HG02970 (cell line): ENCODE results near the gene FANK1.
"Not testable (repeated sequence)": the region's sequence is repeated elsewhere in the genome, so short reads cannot be mapped to it uniquely, and the experiment has no call there.

Experiments
- ATAC-seq: cut with Tn5 transposase; IDR thresholded peaks from one replicate; pipeline ENCODE4 v1.9.1; 2021; ENCODE audit warnings: mild to moderate bottlenecking, moderate library complexity, moderate number of reproducible peaks; ENCODE audit not compliant: unreplicated experiment, low FRiP score

The FANK1 gene

GRCh38 chr10:126016156-126016805 is 119.9 kb downstream of the FANK1 start:
- ATAC-seq: no peak

GRCh38 chr10:126016882-126017281 is 120.5 kb downstream of the FANK1 start:
- no peak for ATAC-seq

GRCh38 chr10:126017961-126018560 is 121.7 kb downstream of the FANK1 start:
- no peak for ATAC-seq

- ATAC-seq: no peak
Observed at GRCh38 chr10:126021833-126022500, 125.6 kb downstream of the FANK1 start.

GRCh38 chr10:126022841-126023240 is 126.5 kb downstream of the FANK1 start:
- no peak for ATAC-seq

GRCh38 chr10:126027692-126028091 is 131.3 kb downstream of the FANK1 start:
- no peak for ATAC-seq

GRCh38 chr10:126029999-126030398 is 133.6 kb downstream of the FANK1 start:
- ATAC-seq: no peak

GRCh38 chr10:126034586-126034985 is 138.2 kb downstream of the FANK1 start:
- no peak for ATAC-seq

GRCh38 chr10:126036515-126036914 is 140.2 kb downstream of the FANK1 start:
- ATAC-seq: no peak

DNA sequence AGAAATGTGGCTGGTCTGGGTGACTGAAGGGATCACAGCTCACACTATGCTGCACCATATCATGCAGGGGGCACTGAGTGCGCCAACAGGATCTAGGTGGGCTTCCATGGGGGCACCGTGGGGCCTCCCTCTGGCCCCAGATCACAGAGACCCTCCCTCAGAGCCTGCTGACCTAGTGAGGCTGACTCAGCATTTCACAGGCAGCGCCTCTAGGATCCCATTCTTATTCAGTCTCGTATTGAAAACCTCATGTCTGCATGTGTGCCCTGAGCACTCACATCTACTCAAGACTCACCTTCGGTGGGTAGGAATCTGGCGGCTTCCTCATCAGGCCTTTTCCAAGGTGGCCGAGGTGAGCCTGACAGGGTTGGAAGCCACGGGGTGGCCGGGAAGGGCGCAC is 141.6 kb downstream of the FANK1 start:
- ATAC-seq: no peak

DNA sequence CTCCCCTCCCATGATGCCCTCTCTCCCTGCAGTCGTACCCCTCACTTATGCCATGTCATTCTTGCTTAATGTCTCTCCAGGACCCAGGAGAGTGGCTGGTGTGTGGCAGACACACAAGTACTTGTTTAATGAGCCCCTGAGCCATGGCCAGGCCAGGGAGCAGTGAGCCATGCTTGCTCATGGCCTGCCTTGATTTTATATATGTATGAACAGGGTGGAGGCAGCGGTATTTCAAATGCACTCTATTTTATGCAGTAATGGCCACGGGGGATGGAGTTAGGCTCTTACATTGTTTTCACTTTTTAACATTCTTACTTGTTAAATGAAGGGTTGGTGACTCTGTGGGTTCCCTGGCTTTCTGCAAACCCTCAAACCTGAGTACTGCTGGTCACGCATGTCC is 144.8 kb downstream of the FANK1 start:
- ATAC-seq: no peak

DNA sequence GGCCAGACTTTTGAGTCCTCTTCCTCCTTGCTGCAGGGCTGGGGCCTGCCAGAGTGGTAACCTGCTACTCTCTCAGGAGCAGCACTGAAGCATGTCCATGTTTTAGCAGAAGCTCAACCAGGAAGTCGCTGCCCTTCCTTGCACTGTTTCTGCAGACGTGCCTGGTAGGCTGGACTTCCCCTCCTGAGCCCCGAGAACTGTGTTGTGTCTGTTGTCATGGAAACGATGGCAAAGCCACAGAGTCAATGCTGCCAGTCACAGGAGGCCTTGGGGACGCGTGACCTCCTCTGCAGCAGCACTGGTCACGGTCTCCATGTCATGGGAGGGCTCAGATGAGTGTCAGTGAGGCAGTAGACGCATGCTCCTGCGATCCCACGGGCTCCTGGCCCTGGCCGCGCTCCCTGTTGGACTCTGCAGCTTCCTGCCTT is 145.5 kb downstream of the FANK1 start:
- ATAC-seq: peak; percentile 99

- ATAC-seq: peak; percentile 4
Observed at GRCh38 chr10:126042354-126042753, 146.0 kb downstream of the FANK1 start.

DNA sequence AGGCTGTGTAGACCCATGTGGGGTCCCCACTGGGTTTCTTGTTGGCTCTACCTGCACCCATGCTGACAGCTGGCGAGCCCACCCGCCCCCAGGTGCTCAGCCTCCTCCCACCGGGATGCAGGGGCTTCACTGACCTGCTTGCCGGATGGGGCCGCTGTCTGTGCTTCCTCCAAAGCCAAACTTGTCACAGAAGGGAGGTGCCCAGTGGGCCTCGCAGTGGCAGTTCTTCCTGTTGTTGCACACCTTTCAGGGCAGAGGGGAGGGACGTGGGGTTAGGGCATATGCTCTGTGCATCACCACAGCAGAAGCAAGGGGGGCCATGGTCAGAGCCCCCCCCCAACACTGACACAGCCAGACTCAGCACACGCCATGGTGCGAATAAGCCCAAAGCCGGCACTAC is 146.5 kb downstream of the FANK1 start:
- no peak for ATAC-seq

DNA sequence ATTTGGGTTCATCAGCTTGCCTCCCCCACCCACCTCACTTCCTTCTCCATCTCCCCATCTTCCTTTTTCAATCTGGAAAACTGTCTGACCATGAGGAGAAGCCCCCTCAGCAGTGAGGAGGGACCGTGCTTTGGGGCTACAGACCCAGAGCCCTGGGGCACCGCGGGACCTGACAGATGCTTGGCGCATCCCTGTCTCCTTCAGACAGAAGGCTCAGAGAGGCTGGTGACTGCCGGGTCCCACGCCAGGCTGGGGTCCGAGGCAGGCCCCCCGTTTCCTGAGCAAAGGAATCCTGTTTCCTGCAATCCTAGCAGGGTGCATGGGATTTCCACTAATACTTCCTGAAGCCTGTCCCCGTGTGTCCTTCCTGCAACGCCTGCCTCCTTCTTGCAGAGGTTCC is 147.0 kb downstream of the FANK1 start:
- no peak for ATAC-seq

- no peak for ATAC-seq
Observed at GRCh38 chr10:126045861-126046260, 149.5 kb downstream of the FANK1 start.

- no peak for ATAC-seq
Observed at GRCh38 chr10:126046831-126047230, 150.5 kb downstream of the FANK1 start.

DNA sequence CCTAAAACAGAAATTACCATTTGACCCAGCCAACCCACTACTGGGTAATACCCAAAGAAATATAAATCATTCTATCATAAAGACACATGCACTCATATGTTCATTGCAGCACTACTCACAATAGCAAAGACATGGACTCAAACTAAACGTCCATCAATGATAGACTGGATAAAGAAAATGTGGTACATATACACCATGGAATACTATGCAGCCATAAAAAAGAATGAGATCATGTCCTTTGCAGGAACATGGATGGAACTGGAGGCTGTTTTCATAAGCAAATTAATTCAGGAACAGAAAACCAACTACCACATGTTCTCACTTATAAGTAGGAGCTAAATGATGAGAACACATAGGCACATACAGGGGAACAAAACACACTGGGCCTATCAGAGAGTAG is 151.4 kb downstream of the FANK1 start:
- ATAC-seq: not testable (repeated sequence)

- ATAC-seq: no peak
Observed at GRCh38 chr10:126049759-126050700, 153.7 kb downstream of the FANK1 start.

DNA sequence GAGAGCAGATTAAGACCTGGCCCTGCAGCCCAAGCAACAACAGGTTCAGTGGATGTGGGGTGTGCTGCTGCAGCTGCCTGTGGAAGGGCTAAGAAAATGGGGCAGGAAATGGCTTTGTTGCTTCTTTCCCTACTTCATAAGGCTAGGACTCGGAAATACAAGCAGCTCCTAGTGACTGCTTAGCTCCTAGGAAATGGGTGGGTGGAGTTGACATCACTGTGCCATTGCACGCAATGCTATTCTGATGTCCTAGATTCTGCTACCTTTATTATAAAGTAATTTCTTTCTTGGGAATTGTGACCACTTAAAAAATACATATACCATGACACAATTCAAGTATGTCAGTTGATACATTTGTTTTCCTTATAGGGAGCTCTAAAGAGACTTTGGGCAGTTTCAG is 155.8 kb downstream of the FANK1 start:
- ATAC-seq: no peak

- ATAC-seq: no peak
Observed at GRCh38 chr10:126054191-126054590, 157.8 kb downstream of the FANK1 start.
